Osteocyte (in vitro differentiated cells): ENCODE results near the gene ATRAID. TPM values are rescaled to one million over a fixed set of nuclear protein-coding genes. Genes with fewer than 3 reads are reported as not detected.

Source experiments
- DNase-seq: peaks from one replicate; pipeline ENCODE4 v3.0.0; 2021; ENCODE audit warnings: mixed read lengths; ENCODE audit not compliant: unreplicated experiment; ENCODE audit errors: extremely low spot score
- H3K27ac Mint-ChIP-seq: one replicate; pipeline ENCODE4 v1.8.0; 2021; ENCODE audit warnings: mild to moderate bottlenecking, mixed read lengths; ENCODE audit not compliant: unreplicated experiment
- H3K27me3 Mint-ChIP-seq: one replicate; pipeline ENCODE4 v1.8.0; 2021; ENCODE audit warnings: mixed read lengths; ENCODE audit not compliant: unreplicated experiment
- H3K36me3 Mint-ChIP-seq: one replicate; pipeline ENCODE4 v1.8.0; 2021; ENCODE audit warnings: mixed read lengths; ENCODE audit not compliant: unreplicated experiment
- H3K4me1 Mint-ChIP-seq: one replicate; pipeline ENCODE4 v1.8.0; 2021; ENCODE audit warnings: mixed read lengths; ENCODE audit not compliant: unreplicated experiment
- H3K4me3 Mint-ChIP-seq: one replicate; pipeline ENCODE4 v1.8.0; 2021; ENCODE audit warnings: mild to moderate bottlenecking, moderate library complexity, mixed read lengths; ENCODE audit not compliant: unreplicated experiment
- H3K9me3 Mint-ChIP-seq: one replicate; pipeline ENCODE4 v1.8.0; 2021; ENCODE audit warnings: mixed read lengths; ENCODE audit not compliant: unreplicated experiment
- total RNA-seq: library from RNA; stranded (reverse); gene quantifications from 2 replicates; pipeline ENCODE4 v1.2.1, GENCODE V29; 2021
- TF ChIP-seq, protein P1 (sequence below): fragments of 200-600 bp; sonication (generic); IDR thresholded peaks from 2 replicates; pipeline ENCODE4 v1.5.0; 2021; ENCODE audit warnings: antibody characterized with exemption, mild to moderate bottlenecking, moderate library complexity

The ATRAID gene
- total RNA-seq, 1 donor from 2014 or later = 125 TPM

DNA sequence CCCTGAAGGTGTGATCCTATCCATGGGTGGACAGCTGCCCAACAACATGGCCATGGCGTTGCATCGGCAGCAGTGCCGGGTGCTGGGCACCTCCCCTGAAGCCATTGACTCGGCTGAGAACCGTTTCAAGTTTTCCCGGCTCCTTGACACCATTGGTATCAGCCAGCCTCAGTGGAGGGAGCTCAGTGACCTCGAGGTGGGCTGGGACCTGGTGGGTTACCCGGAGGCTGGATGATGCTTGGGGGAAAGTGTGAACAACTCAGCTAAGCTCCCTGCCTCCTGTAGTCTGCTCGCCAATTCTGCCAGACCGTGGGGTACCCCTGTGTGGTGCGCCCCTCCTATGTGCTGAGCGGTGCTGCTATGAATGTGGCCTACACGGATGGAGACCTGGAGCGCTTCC lies 21.5 kb downstream of the ATRAID start:
- Mint-ChIP-seq H3K9me3 (no peaks in the 10 kb centered on the region), H3K4me3 (no peak overlapping the region), H3K4me1 (no peaks in the 10 kb centered on the region), H3K27me3 (no peaks in the 10 kb centered on the region), H3K36me3 (peaks cover 63% of the 10 kb centered on the region), H3K27ac (no peak overlapping the region)
- no peak for DNase-seq
- TF ChIP-seq, protein P1, sequence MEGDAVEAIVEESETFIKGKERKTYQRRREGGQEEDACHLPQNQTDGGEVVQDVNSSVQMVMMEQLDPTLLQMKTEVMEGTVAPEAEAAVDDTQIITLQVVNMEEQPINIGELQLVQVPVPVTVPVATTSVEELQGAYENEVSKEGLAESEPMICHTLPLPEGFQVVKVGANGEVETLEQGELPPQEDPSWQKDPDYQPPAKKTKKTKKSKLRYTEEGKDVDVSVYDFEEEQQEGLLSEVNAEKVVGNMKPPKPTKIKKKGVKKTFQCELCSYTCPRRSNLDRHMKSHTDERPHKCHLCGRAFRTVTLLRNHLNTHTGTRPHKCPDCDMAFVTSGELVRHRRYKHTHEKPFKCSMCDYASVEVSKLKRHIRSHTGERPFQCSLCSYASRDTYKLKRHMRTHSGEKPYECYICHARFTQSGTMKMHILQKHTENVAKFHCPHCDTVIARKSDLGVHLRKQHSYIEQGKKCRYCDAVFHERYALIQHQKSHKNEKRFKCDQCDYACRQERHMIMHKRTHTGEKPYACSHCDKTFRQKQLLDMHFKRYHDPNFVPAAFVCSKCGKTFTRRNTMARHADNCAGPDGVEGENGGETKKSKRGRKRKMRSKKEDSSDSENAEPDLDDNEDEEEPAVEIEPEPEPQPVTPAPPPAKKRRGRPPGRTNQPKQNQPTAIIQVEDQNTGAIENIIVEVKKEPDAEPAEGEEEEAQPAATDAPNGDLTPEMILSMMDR = no peak

DNA sequence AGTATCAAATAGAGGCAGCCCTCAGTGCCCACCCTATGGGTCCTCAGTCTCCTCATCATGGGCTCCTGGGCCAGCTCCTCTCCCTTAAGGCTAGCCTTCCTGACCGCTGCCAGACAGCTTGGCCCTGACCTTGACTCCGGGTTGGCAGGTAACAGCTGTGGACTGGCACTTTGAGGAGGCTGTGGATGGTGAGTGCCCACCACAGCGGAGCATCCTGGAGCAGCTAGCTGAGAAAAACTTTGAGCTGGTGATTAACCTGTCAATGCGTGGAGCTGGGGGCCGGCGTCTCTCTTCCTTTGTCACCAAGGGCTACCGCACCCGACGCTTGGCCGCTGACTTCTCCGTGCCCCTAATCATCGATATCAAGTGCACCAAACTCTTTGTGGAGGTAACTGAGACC lies 24.3 kb downstream of the ATRAID start:
- Mint-ChIP-seq H3K4me3 (no peak overlapping the region), H3K9me3 (no peaks in the 10 kb centered on the region), H3K27ac (no peak overlapping the region), H3K36me3 (peaks cover 74% of the 10 kb centered on the region), H3K27me3 (no peaks in the 10 kb centered on the region), H3K4me1 (no peaks in the 10 kb centered on the region)
- TF ChIP-seq, protein P1 = no peak
- DNase-seq = no peak

DNA sequence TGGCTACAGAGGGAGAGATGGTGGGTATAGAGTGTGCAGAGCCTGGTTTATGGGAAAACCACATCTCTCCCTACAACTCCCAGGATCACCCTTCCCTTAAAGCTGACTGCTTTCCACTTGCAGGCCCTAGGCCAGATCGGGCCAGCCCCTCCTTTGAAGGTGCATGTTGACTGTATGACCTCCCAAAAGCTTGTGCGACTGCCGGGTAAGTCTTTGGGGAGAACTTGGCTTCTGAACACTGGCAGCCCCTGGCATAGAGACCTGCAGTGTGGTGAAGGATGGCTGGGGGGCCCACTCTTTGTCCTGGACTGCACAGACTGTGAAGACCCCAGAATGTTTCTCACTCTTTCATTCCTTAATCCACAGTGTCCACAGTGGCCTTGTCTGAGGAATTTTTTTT lies 24.8 kb downstream of the ATRAID start:
- Mint-ChIP-seq H3K27ac (no peak overlapping the region), H3K4me1 (no peaks in the 10 kb centered on the region), H3K36me3 (peaks cover 75% of the 10 kb centered on the region), H3K9me3 (no peaks in the 10 kb centered on the region), H3K27me3 (no peaks in the 10 kb centered on the region), H3K4me3 (no peak overlapping the region)
- TF ChIP-seq, protein P1 = no peak
- DNase-seq = no peak

DNA sequence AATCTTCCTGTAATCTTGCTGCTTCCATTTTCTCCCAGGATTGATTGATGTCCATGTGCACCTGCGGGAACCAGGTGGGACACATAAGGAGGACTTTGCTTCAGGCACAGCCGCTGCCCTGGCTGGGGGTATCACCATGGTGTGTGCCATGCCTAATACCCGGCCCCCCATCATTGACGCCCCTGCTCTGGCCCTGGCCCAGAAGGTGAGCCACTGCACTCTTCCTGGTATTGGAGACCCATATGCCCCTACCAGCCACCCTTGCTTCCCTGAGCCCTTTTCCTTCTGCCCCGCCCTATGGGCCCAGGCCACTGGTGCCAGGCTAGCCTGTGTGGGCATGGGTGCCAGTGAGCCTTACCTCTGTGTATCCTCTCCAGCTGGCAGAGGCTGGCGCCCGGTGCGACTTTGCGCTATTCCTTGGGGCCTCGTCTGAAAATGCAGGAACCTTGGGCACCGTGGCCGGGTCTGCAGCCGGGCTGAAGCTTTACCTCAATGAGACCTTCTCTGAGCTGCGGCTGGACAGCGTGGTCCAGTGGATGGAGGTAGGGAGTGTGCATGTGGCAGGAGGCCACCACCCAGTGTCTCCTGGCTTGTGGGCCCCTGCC lies 25.6 kb downstream of the ATRAID start:
- no peak for DNase-seq
- no peaks in the 10 kb centered on the region for H3K9me3 Mint-ChIP-seq
- no peak overlapping the region for H3K27ac Mint-ChIP-seq
- no peaks in the 10 kb centered on the region for H3K4me1 Mint-ChIP-seq
- H3K4me3 Mint-ChIP-seq = no peak overlapping the region
- TF ChIP-seq, protein P1 = no peak
- peaks cover 73% of the 10 kb centered on the region for H3K36me3 Mint-ChIP-seq
- H3K27me3 Mint-ChIP-seq = no peaks in the 10 kb centered on the region

DNA sequence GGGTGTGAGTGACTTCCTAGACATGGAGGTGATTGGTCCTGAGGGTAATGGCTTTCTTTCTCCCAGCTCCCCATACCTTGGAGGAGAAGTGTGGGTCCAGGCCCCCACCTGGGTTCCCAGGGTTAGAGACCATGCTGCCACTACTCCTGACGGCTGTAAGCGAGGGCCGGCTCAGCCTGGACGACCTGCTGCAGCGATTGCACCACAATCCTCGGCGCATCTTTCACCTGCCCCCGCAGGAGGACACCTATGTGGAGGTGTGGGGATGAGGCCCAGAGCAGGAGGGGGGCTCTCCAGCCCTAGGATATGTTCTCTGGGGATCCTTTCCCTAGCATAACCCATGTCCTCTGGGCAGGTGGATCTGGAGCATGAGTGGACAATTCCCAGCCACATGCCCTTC lies 27.1 kb downstream of the ATRAID start:
- no peak overlapping the region for H3K4me3 Mint-ChIP-seq
- H3K4me1 Mint-ChIP-seq = no peaks in the 10 kb centered on the region
- H3K27me3 Mint-ChIP-seq = no peaks in the 10 kb centered on the region
- TF ChIP-seq, protein P1 = no peak
- H3K36me3 Mint-ChIP-seq = peaks cover 73% of the 10 kb centered on the region
- no peak for DNase-seq
- no peaks in the 10 kb centered on the region for H3K9me3 Mint-ChIP-seq
- H3K27ac Mint-ChIP-seq = no peak overlapping the region
